ENCODE results near the gene ADNP2.

ADNP2 gene

GRCh38 chr18:80108739-80109675, at the start of gene ADNP2 (continued):
- TF ChIP-seq INSM2 (tag by site-specific recombination; IDR thresholded peaks at IDR 0.05) (no peak), KLF1 (tag by site-specific recombination; IDR thresholded peaks at IDR 0.05) (peak; percentile 51; the same call in 1 of the 2 replicates), SP3 (tag by site-specific recombination; IDR thresholded peaks at IDR 0.05) (peak; percentile 89), KLF16 (tag by site-specific recombination; IDR thresholded peaks at IDR 0.05) (peak; percentile 81), ZNF658 (tag by site-specific recombination; IDR thresholded peaks at IDR 0.05) (no peak), YY1 (tag by site-specific recombination; IDR thresholded peaks at IDR 0.05) (no peak), ZNF362 (tag by site-specific recombination; IDR thresholded peaks at IDR 0.05) (no peak), ZNF391 (tag by site-specific recombination; IDR thresholded peaks at IDR 0.05; ENCODE audit: borderline replicate concordance, low read depth) (no peak), PBX3 (CRISPR knock-in tag; IDR thresholded peaks at IDR 0.05) (no peak), SP7 (tag by site-specific recombination; IDR thresholded peaks at IDR 0.05) (peak; percentile 68), ZNF366 (tag by site-specific recombination; conservative IDR thresholded peaks at IDR 0.05) (no peak), ZNF157 (tag by site-specific recombination; IDR thresholded peaks at IDR 0.05) (no peak), ZNF521 (tag by site-specific recombination; IDR thresholded peaks at IDR 0.05) (no peak), ZBTB10 (tag by site-specific recombination; IDR thresholded peaks at IDR 0.05) (peak; percentile 95), ZXDB (tag by site-specific recombination; IDR thresholded peaks at IDR 0.05) (peak; percentile 88), ZNF530 (tag by site-specific recombination; IDR thresholded peaks at IDR 0.05; ENCODE audit: low read depth) (no peak), PATZ1 (tag by site-specific recombination; IDR thresholded peaks at IDR 0.05) (peak; percentile 94), ZNF311 (tag by site-specific recombination; IDR thresholded peaks at IDR 0.05; ENCODE audit: borderline replicate concordance) (no peak), KLF8 (tag by site-specific recombination; IDR thresholded peaks at IDR 0.05) (peak; percentile 69; the same call in 1 of the 2 replicates), ZNF837 (tag by site-specific recombination; IDR thresholded peaks at IDR 0.05) (no peak), ZBTB11 (tag by site-specific recombination; conservative IDR thresholded peaks at IDR 0.05; ENCODE audit: low read depth) (peak; percentile 38; the same call in 1 of the 2 replicates), ZBTB20 (tag by site-specific recombination; IDR thresholded peaks at IDR 0.05) (peak; percentile 50; the same call in 1 of the 2 replicates), ZNF621 (tag by site-specific recombination; IDR thresholded peaks at IDR 0.05) (no peak), ZNF645 (tag by site-specific recombination; IDR thresholded peaks at IDR 0.05) (no peak), ZNF133 (tag by site-specific recombination; IDR thresholded peaks at IDR 0.05) (no peak)

Data from HEK293 (cell line).